ENCODE data around the gene MEI4. TPM values are rescaled to one million over a fixed set of nuclear protein-coding genes. Genes with fewer than 3 reads are reported as not detected.
A peak's percentile ranks its signal among the peaks of the same experiment; 100 is the strongest.
"Not testable (repeated sequence)": the region's sequence is repeated elsewhere in the genome, so short reads cannot be mapped to it uniquely, and the experiment has no call there.

MEI4 gene
- total RNA-seq, 1 donor from 2014 or later, result not detected

- DNase-seq, result no peak
Measured at GRCh38 chr6:77816766-77817270, 164.0 kb downstream of the MEI4 start.

DNA sequence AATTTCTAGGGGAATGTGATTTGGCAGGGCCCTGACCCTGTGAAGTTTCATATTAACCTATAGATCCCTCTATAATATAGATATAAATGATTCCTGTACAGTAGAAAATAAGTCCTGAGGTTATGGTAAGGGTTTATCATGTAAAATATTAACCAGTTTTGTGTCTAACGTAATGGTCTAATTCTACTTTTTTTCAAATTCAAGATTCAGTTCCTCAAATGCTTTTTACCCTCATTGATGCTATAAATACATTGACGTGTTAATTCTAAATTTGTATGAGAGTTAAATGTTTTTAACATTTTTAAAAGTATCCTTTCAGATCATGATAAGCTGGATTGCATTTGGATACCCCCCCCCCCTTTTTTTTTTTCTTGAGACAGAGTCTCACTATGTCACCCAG, 169.4 kb downstream of the MEI4 start:
- no peak for DNase-seq

GRCh38 chr6:77825204-77825603, 172.4 kb downstream of the MEI4 start:
- DNase-seq, result no peak

DNA sequence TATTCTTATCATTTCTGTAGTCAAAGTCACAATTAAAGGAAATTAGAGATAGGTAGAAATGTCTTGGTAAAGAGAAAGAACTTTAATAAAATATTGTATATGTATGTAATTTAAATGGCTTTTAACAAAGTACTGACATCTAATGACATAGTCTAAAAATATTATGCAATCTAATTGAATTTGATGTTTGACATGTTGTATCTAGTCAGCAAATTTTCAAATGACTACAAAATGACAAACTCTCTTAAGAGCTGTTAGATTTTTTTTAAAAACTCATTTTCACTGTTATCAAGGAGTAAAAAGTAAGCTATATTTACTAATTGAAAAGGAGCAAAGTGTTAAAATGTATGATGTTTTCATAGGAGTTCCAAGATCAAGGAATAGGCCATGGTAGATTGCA, 176.9 kb downstream of the MEI4 start:
- no peak for DNase-seq

GRCh38 chr6:77833749-77834148, 180.9 kb downstream of the MEI4 start:
- not testable (repeated sequence) for DNase-seq

- no peak for DNase-seq
Measured at GRCh38 chr6:77834591-77834996, 181.8 kb downstream of the MEI4 start.

DNA sequence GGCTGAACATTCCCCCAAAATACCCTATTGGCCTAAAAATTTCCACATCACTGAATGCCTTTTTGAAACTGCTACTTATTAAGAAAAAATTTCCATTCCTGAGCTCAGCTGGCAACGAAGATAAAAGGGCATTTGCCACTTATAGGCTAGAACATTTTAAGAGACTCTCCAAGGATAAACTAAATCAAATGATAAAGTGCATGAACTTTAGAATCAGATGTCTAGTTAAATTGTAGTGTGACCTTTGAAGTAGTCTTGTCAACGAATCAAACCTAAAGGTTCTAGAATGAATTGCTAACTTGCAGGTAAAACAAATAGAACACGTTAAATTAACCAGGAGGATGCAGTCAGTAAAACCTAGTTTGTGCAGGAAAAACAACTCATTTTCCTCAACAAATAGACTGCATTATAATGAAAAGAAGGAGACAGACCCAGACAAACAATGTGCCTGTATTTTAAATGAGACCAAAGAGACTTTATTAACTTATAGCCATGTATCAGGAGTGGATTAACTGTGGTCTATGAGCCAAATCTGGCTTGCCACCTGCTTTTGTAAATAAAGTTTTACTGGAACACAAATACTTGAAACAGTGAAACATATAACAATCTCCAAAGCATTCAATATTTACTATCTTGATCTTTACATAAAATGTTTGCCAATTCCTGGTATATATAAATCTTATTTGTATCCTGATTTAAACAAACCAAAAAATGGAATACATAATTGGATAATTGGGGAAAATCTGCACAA, 184.4 kb downstream of the MEI4 start:
- DNase-seq, result no peak

- DNase-seq, result no peak
Measured at GRCh38 chr6:77839292-77839691, 186.5 kb downstream of the MEI4 start.

- DNase-seq, result no peak
Measured at GRCh38 chr6:77844822-77845221, 192.0 kb downstream of the MEI4 start.

GRCh38 chr6:77853401-77853800, 200.6 kb downstream of the MEI4 start:
- DNase-seq, result no peak

DNA sequence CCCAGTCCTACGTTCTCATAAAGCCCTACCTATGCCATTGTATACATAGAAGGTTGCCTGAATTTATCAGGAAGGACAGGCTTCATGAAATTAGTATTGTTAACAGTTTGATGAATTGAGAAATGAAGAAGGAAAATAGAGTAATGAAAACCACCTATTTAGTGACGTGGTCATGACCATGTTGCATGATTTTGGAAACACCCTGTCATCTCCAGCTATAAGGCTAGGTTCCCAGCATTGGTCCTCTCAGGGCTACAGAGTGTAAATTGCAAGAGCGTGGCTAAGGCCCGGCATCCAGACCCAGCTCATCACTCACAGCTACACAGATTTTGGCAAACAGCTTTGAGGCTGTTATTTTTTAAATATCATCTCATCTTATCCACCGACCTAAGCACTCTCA, 203.6 kb downstream of the MEI4 start:
- DNase-seq, result no peak

DNA sequence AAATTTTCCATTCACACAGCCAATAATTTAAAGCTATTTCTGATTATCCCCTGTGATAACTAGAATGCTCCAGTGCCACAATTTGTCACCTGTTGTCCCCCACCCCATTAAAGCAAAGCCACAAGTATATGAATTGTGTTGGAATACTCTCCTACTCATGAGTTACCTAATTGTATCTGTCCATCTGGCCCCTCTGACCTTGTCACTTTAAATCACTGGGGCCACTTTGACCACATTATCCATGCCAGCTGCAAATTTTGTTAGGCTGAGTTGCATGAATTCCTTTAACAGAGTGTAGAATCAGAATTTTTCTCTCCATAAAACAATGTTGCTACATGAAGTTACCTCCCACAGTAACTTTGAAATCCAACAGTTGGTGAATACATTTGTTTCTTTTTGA, 204.6 kb downstream of the MEI4 start:
- no peak for DNase-seq

- no peak for DNase-seq
Measured at GRCh38 chr6:77876300-77876699, 223.5 kb downstream of the MEI4 start.

DNA sequence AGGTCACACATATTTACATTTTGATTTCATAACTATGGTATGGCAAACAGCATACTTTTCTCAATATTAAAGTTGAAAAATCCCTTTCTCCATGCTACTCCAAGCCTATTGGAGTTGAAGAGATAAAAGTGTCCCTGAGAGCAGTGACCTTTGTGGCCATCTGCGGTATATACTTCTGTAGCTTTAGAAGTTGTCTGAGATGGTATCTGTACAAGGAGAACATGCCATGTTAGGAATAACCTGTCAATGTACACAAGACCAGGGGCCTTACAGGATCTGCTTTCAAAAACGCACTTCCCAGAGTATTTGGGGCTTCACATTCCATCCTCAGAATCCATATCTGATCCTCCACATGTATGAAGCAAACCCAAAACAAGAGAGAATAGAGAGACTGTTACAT, 226.7 kb downstream of the MEI4 start:
- DNase-seq, result no peak

DNA sequence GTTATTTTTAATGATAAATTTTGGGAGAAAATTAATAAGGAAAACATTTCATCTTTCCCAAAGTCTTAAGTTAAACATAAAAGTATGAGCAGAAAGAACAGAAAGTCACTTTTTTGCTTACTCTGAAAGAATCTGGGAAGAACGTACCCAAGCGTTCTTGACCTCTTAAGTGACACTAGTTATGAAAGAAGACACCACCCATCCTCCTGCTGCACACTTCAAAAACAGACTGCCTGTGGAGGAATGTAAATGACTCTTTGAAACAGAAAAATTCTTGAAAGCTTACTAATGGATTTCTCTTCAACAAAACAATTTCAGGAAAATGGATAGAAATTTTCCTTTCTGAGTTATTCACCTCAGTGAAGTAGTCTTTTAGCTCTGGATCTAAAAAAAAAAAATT, 227.7 kb downstream of the MEI4 start:
- peak; percentile 11 for DNase-seq

DNA sequence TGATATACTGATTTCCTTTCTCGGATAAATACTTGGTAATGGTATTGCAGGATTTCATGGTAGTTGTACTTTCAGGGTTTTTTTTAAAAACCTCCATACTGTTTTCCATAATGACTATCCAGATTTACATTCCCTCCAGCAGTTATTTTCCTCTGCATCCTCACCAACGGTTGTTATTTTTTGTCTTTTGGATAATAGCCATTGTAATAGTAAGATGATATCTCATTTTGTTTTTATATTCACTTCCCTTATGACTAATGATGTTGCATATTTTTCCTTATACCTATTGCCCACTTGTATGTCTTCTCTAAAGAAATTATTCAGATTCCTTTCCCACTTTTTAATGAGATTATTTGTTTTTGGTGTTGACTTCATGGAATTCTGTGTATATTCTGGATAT, 231.0 kb downstream of the MEI4 start:
- peak; percentile 39 for DNase-seq

DNA sequence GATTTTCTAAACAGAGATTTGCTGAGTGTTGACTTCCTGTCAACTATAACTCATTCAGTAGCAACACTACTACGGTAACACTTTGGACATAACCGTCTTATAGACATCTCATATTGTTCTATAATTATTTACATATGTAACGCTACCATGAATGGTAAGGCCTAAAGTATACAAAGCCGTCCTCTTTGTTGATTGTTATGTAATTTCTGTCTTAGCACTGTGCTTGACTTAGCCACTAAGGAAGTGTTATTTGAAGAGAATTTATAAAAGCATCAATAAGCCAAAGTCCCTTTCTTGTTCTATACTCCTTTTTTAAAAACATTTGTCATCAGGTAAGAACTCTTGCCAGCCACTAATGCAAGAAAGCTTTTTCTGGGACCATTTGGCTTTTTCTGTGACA, 240.6 kb downstream of the MEI4 start:
- no peak for DNase-seq

- no peak for DNase-seq
Measured at GRCh38 chr6:77906070-77906469, 253.2 kb downstream of the MEI4 start.

GRCh38 chr6:77910826-77911225, 258.0 kb downstream of the MEI4 start:
- no peak for DNase-seq

GRCh38 chr6:77926198-77926751, 273.4 kb downstream of the MEI4 start:
- DNase-seq, result peak; percentile 29

GRCh38 chr6:77930382-77930781, 277.5 kb downstream of the MEI4 start:
- no peak for DNase-seq

DNA sequence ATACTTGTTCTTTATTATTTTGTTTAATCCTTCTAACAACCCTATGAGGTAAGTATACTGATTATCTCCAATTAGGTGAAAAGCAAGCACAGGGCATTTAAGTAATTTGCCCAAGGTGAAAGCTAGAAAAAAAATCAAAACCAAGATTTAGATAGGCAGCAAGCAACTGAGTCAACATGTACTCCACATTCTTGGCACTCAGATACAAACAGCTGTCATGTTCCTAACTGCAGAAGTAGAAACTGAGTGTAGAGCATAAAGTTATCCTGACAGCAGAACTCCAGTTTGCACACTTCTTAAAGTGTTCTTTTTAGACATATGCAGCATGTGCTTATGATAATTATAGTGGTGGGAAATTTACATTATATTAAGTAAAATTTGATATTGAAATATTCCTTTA, 278.1 kb downstream of the MEI4 start:
- DNase-seq, result no peak

GRCh38 chr6:77962070-77962469, 309.2 kb downstream of the MEI4 start:
- DNase-seq, result no peak

GRCh38 chr6:77965449-77965848, 312.6 kb downstream of the MEI4 start:
- DNase-seq, result no peak

- no peak for DNase-seq
Measured at GRCh38 chr6:77972334-77972733, 319.5 kb downstream of the MEI4 start.

Measured in dermis blood vessel endothelial cell (primary cell).